ENCODE data around the gene PHACTR3.

Gene PHACTR3

DNA sequence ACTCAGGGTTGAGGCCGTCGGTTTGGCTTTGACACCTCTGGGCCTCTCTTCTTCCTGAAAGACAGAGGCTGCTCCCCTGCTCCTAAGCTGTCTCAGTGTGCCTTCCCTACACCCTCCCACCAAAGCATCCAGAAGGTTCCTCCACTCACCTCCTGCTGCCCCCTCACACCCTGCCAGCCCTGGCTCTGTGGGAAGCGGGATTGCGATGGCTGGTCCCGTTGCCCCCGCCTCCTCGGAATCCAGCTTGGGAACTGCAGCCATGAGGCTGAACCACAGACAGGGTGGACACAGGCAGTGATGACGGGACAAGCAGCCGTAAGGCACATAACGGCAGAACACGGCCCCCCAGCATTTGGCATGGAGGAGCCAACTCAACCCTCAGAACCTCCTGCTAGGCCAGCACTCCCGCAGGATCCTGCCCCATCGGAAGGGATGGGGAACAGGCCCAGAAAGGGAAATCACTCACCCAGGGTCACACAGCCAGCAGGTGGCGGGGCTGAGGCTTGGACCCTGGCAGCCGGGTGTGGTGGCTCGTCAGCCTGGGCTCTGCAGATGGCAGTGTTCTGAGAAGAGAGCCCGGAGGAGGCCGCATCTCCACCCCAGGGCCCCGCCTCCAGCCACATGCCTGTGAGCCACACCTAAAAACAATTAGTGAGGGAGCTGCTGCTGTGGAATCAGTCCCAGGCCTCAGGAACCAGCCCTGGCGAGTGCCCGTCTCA is 139.6 kb downstream of the PHACTR3 start:
- no peak overlapping the region for H3K4me3 ChIP-seq (replicated peaks; ENCODE audit: low read depth, low read length)
- no peak for DNase-seq (ENCODE audit: extremely low read depth, low read depth)
- TF ChIP-seq, protein P1, sequence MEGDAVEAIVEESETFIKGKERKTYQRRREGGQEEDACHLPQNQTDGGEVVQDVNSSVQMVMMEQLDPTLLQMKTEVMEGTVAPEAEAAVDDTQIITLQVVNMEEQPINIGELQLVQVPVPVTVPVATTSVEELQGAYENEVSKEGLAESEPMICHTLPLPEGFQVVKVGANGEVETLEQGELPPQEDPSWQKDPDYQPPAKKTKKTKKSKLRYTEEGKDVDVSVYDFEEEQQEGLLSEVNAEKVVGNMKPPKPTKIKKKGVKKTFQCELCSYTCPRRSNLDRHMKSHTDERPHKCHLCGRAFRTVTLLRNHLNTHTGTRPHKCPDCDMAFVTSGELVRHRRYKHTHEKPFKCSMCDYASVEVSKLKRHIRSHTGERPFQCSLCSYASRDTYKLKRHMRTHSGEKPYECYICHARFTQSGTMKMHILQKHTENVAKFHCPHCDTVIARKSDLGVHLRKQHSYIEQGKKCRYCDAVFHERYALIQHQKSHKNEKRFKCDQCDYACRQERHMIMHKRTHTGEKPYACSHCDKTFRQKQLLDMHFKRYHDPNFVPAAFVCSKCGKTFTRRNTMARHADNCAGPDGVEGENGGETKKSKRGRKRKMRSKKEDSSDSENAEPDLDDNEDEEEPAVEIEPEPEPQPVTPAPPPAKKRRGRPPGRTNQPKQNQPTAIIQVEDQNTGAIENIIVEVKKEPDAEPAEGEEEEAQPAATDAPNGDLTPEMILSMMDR (IDR thresholded peaks at IDR 0.05; ENCODE audit: low read depth, low read length, missing control alignments) = no peak

DNA sequence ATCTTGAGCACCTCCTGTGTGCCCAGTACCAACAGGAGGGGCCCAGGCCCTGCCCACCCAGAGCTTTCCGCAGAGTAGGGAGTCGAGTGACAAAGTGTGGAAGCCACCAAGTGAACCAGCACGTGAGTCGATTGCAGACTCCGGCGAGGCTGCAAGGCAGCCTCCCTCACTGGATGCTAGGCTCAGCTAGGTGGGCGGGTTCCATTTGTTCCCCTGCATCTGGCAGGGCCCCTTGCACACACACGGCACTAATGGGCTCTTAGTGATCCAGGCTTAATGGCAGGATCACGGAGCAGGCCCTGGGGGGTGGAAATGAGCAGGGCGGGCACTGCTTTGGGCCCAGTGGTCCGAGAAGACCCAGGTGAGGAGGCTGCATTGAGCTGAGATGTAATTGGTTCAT is 140.4 kb downstream of the PHACTR3 start:
- H3K4me3 ChIP-seq (replicated peaks; ENCODE audit: low read depth, low read length) = no peak overlapping the region
- TF ChIP-seq, protein P1 (IDR thresholded peaks at IDR 0.05; ENCODE audit: low read depth, low read length, missing control alignments) = no peak
- DNase-seq (ENCODE audit: extremely low read depth, low read depth) = no peak

DNA sequence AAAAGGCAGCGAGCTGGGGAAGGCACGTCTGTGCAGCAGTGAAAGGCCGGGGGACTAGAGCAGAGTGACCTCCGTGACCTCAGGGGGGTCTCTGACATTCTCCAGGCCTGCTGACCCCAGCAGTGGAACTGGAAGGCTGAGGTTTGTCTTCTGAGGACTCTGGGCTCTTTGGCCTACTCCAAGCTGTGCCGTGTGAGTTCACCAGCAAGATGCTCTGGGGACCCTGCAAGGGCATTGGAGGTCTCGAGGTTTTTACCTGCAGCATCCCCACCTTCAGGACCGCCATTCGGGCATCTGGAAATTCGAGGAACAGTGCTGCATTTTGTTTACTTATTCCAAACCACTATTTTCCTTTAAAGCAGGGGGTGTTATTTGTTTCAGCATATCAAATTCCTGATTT is 140.9 kb downstream of the PHACTR3 start:
- TF ChIP-seq, protein P1 (IDR thresholded peaks at IDR 0.05; ENCODE audit: low read depth, low read length, missing control alignments) = no peak
- no peak overlapping the region for H3K4me3 ChIP-seq (replicated peaks; ENCODE audit: low read depth, low read length)
- no peak for DNase-seq (ENCODE audit: extremely low read depth, low read depth)

DNA sequence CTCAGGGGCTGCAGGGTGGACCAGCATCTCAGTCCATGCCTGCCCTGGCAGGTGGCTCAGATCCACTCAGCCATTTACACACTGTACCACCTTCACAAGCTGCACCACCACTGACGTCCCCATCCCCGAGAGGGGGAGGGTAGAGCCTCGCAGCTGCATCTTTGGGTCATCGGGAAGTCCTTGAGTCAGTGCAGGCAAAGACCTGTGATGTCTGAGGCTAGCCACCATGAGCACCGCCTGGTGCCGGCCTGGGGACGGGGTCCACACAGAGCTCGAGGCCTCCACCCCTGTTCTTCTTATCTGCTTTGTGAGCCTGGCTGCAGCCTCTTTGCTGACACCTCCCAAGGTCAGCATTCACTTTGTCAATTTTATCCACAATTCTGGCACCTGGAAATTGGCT is 141.4 kb downstream of the PHACTR3 start:
- TF ChIP-seq, protein P1 (IDR thresholded peaks at IDR 0.05; ENCODE audit: low read depth, low read length, missing control alignments) = no peak
- no peak for DNase-seq (ENCODE audit: extremely low read depth, low read depth)
- no peak overlapping the region for H3K4me3 ChIP-seq (replicated peaks; ENCODE audit: low read depth, low read length)

DNA sequence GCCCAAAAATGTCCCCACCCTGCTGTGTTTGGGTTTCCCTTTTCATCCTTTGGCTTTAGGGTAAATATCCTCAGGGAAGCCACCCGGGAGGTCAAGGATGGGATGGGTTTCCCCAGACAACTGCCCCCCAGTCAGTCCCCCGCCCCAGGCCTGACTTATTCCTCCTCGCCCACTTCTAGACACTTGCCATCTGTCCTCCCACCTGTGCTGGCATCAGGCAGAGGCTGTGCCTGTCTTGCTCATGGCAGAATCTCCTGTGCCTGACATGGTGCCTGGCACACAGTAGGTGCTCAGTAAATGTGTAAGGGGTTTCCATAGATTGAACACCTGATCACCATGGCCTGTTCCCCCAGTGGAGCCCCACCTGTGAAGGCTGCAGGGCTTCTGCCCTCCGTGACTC is 141.8 kb downstream of the PHACTR3 start:
- H3K4me3 ChIP-seq (replicated peaks; ENCODE audit: low read depth, low read length) = no peak overlapping the region
- TF ChIP-seq, protein P1 (IDR thresholded peaks at IDR 0.05; ENCODE audit: low read depth, low read length, missing control alignments) = no peak
- no peak for DNase-seq (ENCODE audit: extremely low read depth, low read depth)

DNA sequence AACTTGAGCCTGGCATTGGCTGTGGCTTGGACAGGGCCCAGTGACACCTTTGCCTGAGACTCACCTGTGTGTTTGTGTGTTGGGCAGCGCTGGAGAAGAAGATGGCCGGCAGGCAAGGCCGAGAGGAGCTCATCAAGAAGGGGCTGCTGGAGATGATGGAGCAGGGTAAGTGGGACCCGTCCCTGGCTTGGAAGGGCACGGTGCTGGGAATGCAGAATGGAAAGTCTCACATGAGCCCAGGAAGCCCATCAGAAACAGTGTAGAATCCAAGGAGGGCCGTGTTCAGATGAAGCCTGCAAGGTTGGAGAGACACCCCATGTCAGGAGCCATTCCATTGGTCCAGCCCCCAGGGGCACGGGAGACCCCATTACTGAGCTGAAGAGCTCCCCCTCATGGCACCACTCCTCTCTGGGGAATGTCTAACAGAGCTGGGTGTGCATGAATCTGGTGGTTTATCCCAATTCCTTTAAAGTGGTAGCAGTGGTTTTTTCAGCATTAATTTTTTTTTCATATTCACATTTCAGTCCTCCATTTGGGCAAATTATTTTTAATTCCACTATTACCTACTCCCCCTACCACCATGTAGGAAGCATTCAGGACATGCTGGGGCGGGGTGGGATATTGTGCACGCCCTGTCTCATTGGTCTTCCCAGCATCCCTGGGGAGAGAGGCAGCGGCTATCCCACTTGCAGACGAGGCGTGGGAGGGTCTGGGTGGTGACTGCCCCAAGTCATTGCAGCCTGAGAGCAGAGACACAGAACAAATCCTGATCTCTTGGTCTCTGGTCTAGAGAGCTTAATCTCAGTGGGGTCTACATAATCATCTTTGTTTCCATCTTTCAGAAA is 143.6 kb downstream of the PHACTR3 start:
- TF ChIP-seq, protein P1 (IDR thresholded peaks at IDR 0.05; ENCODE audit: low read depth, low read length, missing control alignments) = no peak
- H3K4me3 ChIP-seq (replicated peaks; ENCODE audit: low read depth, low read length) = no peak overlapping the region
- no peak for DNase-seq (ENCODE audit: extremely low read depth, low read depth)

All from HFF-Myc (cell line).